ENCODE measurements around the gene ACP7.

GRCh38 chr19:39106194-39106593, 22.0 kb downstream of the ACP7 start:
- TF ChIP-seq CTCF (IDR thresholded peaks at IDR 0.05) (no peak), ZFX (IDR thresholded peaks at IDR 0.05; ENCODE audit: borderline replicate concordance) (no peak)

All from 22Rv1 (cell line).